ENCODE data around the gene TUBA8.

- TF ChIP-seq POLR2A (IDR thresholded peaks at IDR 0.05; ENCODE audit: low read depth, low read length) (no peak), MYC (IDR thresholded peaks at IDR 0.05; ENCODE audit: low read depth, low read length) (no peak), CTCF (IDR thresholded peaks at IDR 0.05; ENCODE audit: extremely low read depth in 1 of 2, insufficient read depth in 1 of 2, low read depth in 1 of 2, low read length in 2 of 2) (no peak), POLR2AphosphoS5 (IDR thresholded peaks at IDR 0.05; ENCODE audit: insufficient read depth, low read depth, low read length) (no peak)
Observed at GRCh38 chr22:18114495-18114894, 3.9 kb downstream of the TUBA8 start.
